Measurements from ENCODE around the gene PTPRJ.

PTPRJ gene

GRCh38 chr11:48168815-48169214 is 188.5 kb downstream of the PTPRJ start:
- DNase-seq (ENCODE audit: low spot score) (no peak), ATAC-seq (ENCODE audit: low read depth) (no peak)
- H3K4me3 ChIP-seq (ENCODE audit: severe bottlenecking) = no peak overlapping the region
- TF ChIP-seq, protein P1, sequence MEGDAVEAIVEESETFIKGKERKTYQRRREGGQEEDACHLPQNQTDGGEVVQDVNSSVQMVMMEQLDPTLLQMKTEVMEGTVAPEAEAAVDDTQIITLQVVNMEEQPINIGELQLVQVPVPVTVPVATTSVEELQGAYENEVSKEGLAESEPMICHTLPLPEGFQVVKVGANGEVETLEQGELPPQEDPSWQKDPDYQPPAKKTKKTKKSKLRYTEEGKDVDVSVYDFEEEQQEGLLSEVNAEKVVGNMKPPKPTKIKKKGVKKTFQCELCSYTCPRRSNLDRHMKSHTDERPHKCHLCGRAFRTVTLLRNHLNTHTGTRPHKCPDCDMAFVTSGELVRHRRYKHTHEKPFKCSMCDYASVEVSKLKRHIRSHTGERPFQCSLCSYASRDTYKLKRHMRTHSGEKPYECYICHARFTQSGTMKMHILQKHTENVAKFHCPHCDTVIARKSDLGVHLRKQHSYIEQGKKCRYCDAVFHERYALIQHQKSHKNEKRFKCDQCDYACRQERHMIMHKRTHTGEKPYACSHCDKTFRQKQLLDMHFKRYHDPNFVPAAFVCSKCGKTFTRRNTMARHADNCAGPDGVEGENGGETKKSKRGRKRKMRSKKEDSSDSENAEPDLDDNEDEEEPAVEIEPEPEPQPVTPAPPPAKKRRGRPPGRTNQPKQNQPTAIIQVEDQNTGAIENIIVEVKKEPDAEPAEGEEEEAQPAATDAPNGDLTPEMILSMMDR (IDR thresholded peaks at IDR 0.05; ENCODE audit: poor library complexity, severe bottlenecking) = no peak
- H3K9me3 ChIP-seq (ENCODE audit: severe bottlenecking) = no peaks in the 10 kb centered on the region
- no peak overlapping the region for H3K27ac ChIP-seq (ENCODE audit: poor library complexity, severe bottlenecking)
- no peaks in the 10 kb centered on the region for H3K27me3 ChIP-seq (ENCODE audit: insufficient read depth, poor library complexity, severe bottlenecking)
- no peaks in the 10 kb centered on the region for H3K36me3 ChIP-seq (ENCODE audit: low read depth)
- H3K4me1 ChIP-seq (ENCODE audit: insufficient read depth, poor library complexity, severe bottlenecking) = no peaks in the 10 kb centered on the region

GRCh38 chr11:48169259-48169658 is 188.9 kb downstream of the PTPRJ start:
- TF ChIP-seq, protein P1 (IDR thresholded peaks at IDR 0.05; ENCODE audit: poor library complexity, severe bottlenecking) = no peak
- H3K4me1 ChIP-seq (ENCODE audit: insufficient read depth, poor library complexity, severe bottlenecking) = no peaks in the 10 kb centered on the region
- H3K36me3 ChIP-seq (ENCODE audit: low read depth) = no peaks in the 10 kb centered on the region
- no peak for ATAC-seq (ENCODE audit: low read depth)
- H3K4me3 ChIP-seq (ENCODE audit: severe bottlenecking) = no peak overlapping the region
- DNase-seq (ENCODE audit: low spot score) = no peak
- H3K9me3 ChIP-seq (ENCODE audit: severe bottlenecking) = no peaks in the 10 kb centered on the region
- H3K27ac ChIP-seq (ENCODE audit: poor library complexity, severe bottlenecking) = no peak overlapping the region
- no peaks in the 10 kb centered on the region for H3K27me3 ChIP-seq (ENCODE audit: insufficient read depth, poor library complexity, severe bottlenecking)

- no peaks in the 10 kb centered on the region for H3K4me1 ChIP-seq (ENCODE audit: insufficient read depth, poor library complexity, severe bottlenecking)
- ATAC-seq (ENCODE audit: low read depth) (no peak), DNase-seq (ENCODE audit: low spot score) (no peak)
- TF ChIP-seq, protein P1 (IDR thresholded peaks at IDR 0.05; ENCODE audit: poor library complexity, severe bottlenecking) = no peak
- no peak overlapping the region for H3K4me3 ChIP-seq (ENCODE audit: severe bottlenecking)
- no peaks in the 10 kb centered on the region for H3K27me3 ChIP-seq (ENCODE audit: insufficient read depth, poor library complexity, severe bottlenecking)
- no peaks in the 10 kb centered on the region for H3K9me3 ChIP-seq (ENCODE audit: severe bottlenecking)
- no peaks in the 10 kb centered on the region for H3K36me3 ChIP-seq (ENCODE audit: low read depth)
- H3K27ac ChIP-seq (ENCODE audit: poor library complexity, severe bottlenecking) = no peak overlapping the region
These were observed 189.4 kb downstream of the PTPRJ start for GRCh38 chr11:48169717-48170116.

- TF ChIP-seq, protein P1 (IDR thresholded peaks at IDR 0.05; ENCODE audit: poor library complexity, severe bottlenecking) = no peak
- DNase-seq (ENCODE audit: low spot score) (no peak), ATAC-seq (ENCODE audit: low read depth) (no peak)
- H3K4me1 ChIP-seq (ENCODE audit: insufficient read depth, poor library complexity, severe bottlenecking) = no peaks in the 10 kb centered on the region
- H3K27me3 ChIP-seq (ENCODE audit: insufficient read depth, poor library complexity, severe bottlenecking) = no peaks in the 10 kb centered on the region
- H3K36me3 ChIP-seq (ENCODE audit: low read depth) = no peaks in the 10 kb centered on the region
- no peaks in the 10 kb centered on the region for H3K9me3 ChIP-seq (ENCODE audit: severe bottlenecking)
- no peak overlapping the region for H3K4me3 ChIP-seq (ENCODE audit: severe bottlenecking)
- no peak overlapping the region for H3K27ac ChIP-seq (ENCODE audit: poor library complexity, severe bottlenecking)
These were observed 190.2 kb downstream of the PTPRJ start for GRCh38 chr11:48170241-48171233.
